Ovary (tissue), 9 donors: Measurements from ENCODE around the gene AUTS2. TPM values are rescaled to one million over a fixed set of nuclear protein-coding genes. Genes with fewer than 3 reads are reported as not detected.

Experiments used
- DNase-seq, 5 donors: peaks; one replicate each; pipeline ENCODE4 v3.0.0-alpha.2; 2019 to 2020
- H3K27ac ChIP-seq, 2 donors: fragments of 200-600 bp; one replicate each; pipeline versions ENCODE4 v1.5.1 to v1.8.0; 2019 to 2022
- H3K27me3 ChIP-seq: fragments of 200-600 bp; one replicate; pipeline ENCODE4 v1.8.0; 2022
- H3K36me3 ChIP-seq: fragments of 200-600 bp; sonication (generic); one replicate; pipeline ENCODE4 v1.5.1; 2019
- H3K4me1 ChIP-seq: one replicate; pipeline ENCODE4 v1.8.1; 2013; ENCODE audit warnings: mild to moderate bottlenecking, moderate library complexity; ENCODE audit not compliant: insufficient read depth
- H3K4me3 ChIP-seq: fragments of 200-600 bp; sonication (generic); one replicate; pipeline ENCODE4 v1.5.1; 2017
- H3K9me3 ChIP-seq, 2 donors: fragments of 200-600 bp in 1 of 2; sonication (generic) in 1 of 2; one replicate each; pipeline versions ENCODE4 v1.5.1 to v1.8.1; 2013 to 2019; ENCODE audit warnings: mild to moderate bottlenecking in 1 of 2, moderate library complexity in 1 of 2
- EP300 ChIP-seq: sonication (generic); formaldehyde crosslinking; IDR thresholded peaks from one replicate; pipeline ENCODE4 v1.6.1; 2017; ENCODE audit warnings: antibody characterized with exemption
- POLR2A ChIP-seq: fragments of 450-650 bp; IDR thresholded peaks from one replicate; pipeline ENCODE4 v1.6.1; 2017; ENCODE audit warnings: antibody characterized with exemption, mild to moderate bottlenecking, moderate library complexity
- WGBS, 3 donors: extraction: QIAGEN DNeasy Blood & Tissue Kit in 1 of 3; methylation state at CpG; one replicate each; pipeline versions ENCODE4 v1.1.5 to v1.1.7; 2013 to 2017; 5-methylcytosine and 5-hydroxymethylcytosine counted together
- intact Hi-C, 4 donors: fragments of 100-400 bp; cut with DNase I; formaldehyde crosslinking; loops; one replicate each; pipeline versions ENCODE4 v1.11.0 to v1.15.1; 2022 to 2023
- polyA plus RNA-seq, 2 donors: library from polyadenylated mRNA; stranded (reverse); fragments of 200-250 nt in 1 of 2; fragments of 350-450 nt in 1 of 2; fragmentation: Illumina TruSeq in 1 of 2; extraction: RNeasy Lipid Tissue Mini Kit (QIAGEN cat#74804) in 1 of 2; gene quantifications; one replicate each; pipeline ENCODE4 v1.2.3, GENCODE V29; 2013 to 2014
- total RNA-seq, 7 donors: library from RNA; depleted of rRNA in 2 of 7; stranded (reverse); fragments of >200 nt in 2 of 7; fragmentation: NEBNext Ultra II Directional in 3 of 7; extraction: Animal tissue kit (Norgen Biotek cat#: 25700) in 3 of 7; gene quantifications; one replicate each; pipeline versions ENCODE4 v1.1.0 to v1.2.4, GENCODE V29; 2016 to 2023
- TF ChIP-seq, protein P1 (sequence below), 3 donors: fragments of 450-650 bp in 2 of 3; fragments of 200-600 bp in 1 of 3; IDR thresholded peaks; one replicate each; pipeline versions ENCODE4 v1.5.1 to v1.8.0; 2016 to 2022; ENCODE audit warnings: antibody characterized with exemption in 3 of 3, mild to moderate bottlenecking in 1 of 3
- donor health status: DM: no; HTN: no; CAD: no; lungs with moderate emphysema.
- donor health status: DM: no; HTN: no; CAD: no.
- donor health status: Bipolar disorder and iron deficiency.
- donor health status: DM: yes; HTN: yes; CAD: no.
- donor health status: DM: no; HTN: no; CAD: no.
- donor health status: DM: yes; HTN: yes; CAD: no.

Gene AUTS2
- total and polyA plus RNA-seq, 9 donors, result 18.3 to 60.9 (median 44.9) TPM

DNA sequence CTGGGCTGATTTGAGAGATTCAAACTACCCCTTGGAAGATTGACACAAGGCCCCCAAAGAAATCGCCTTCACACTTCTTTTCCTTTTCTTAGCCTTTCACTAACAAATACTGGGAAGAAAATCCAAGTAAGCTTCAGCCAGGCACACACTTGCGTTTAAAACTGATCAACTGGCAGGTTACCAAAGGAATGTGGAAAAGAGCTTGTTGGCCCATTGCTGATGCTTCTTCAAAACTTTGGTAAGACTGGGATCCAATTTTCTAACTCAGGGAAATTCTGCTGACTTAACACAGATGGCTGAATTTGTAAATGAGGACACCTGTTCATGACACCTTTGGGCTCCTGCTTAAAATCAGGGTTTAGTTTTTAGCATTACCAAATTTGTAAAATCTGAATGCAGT, 1069.1 kb downstream of the AUTS2 start:
- DNase-seq, result no peak
- Histone ChIP-seq H3K27me3 (no peaks in the 10 kb centered on the region), H3K4me1 (no peaks in the 10 kb centered on the region), H3K27ac (no peak overlapping the region), H3K4me3 (no peak overlapping the region), H3K36me3 (no peaks in the 10 kb centered on the region), H3K9me3 (no peaks in the 10 kb centered on the region)
- 77 to 81% (median 79%) methylated on average over 2 of the region's 2 CpGs for WGBS, 3 donors
- TF ChIP-seq, protein P1, sequence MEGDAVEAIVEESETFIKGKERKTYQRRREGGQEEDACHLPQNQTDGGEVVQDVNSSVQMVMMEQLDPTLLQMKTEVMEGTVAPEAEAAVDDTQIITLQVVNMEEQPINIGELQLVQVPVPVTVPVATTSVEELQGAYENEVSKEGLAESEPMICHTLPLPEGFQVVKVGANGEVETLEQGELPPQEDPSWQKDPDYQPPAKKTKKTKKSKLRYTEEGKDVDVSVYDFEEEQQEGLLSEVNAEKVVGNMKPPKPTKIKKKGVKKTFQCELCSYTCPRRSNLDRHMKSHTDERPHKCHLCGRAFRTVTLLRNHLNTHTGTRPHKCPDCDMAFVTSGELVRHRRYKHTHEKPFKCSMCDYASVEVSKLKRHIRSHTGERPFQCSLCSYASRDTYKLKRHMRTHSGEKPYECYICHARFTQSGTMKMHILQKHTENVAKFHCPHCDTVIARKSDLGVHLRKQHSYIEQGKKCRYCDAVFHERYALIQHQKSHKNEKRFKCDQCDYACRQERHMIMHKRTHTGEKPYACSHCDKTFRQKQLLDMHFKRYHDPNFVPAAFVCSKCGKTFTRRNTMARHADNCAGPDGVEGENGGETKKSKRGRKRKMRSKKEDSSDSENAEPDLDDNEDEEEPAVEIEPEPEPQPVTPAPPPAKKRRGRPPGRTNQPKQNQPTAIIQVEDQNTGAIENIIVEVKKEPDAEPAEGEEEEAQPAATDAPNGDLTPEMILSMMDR (IDR thresholded peaks at IDR 0.05), result no peak
- no peak for TF ChIP-seq EP300
- TF ChIP-seq POLR2A, result no peak
- intact Hi-C loops, result no loop called here

DNA sequence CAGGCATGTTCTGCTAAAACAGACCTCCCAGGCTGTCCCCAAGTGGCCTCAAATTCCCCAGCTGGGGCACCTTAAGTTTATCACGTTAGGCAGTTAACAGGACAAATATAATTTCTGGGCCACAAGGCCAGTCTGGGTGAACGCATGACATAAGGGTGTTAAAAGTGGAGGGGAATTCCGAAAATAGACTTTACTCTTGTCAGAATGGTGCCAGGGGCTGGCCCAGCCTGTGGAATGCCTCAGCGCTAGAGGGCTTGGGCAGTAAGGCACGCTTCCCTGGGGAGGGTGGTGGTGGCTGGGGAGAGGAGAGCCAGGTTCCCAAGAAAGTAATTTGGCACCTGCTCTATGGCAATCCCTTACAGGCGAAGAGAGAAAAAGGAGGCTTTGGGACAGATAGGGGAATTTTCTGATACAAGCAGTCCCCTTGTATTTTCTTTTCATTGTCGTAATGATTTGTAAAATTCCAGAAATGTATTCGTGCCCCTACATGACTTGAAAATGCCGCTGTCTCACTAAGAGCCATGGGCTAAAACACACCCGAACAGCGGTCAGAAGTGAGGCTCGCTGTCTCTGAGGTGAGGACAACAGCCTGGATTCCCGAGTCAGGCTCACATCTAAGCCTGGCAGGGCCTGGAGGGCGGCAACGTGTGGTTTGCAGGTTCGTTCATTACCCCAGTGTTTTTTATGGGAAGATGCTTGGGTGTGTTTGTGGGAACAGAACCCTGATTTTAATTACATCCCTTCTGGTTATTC, 1070.5 kb downstream of the AUTS2 start:
- WGBS, 3 donors, result 85 to 88% (median 87%) methylated on average over 16 of the region's 16 CpGs
- Histone ChIP-seq H3K27ac (no peak overlapping the region), H3K4me3 (no peak overlapping the region), H3K36me3 (no peaks in the 10 kb centered on the region), H3K9me3 (no peaks in the 10 kb centered on the region), H3K27me3 (no peaks in the 10 kb centered on the region), H3K4me1 (no peaks in the 10 kb centered on the region)
- intact Hi-C loops, result no loop called here
- no peak for DNase-seq
- TF ChIP-seq EP300 (no peak), POLR2A (no peak)
- TF ChIP-seq, protein P1 (IDR thresholded peaks at IDR 0.05), result no peak

DNA sequence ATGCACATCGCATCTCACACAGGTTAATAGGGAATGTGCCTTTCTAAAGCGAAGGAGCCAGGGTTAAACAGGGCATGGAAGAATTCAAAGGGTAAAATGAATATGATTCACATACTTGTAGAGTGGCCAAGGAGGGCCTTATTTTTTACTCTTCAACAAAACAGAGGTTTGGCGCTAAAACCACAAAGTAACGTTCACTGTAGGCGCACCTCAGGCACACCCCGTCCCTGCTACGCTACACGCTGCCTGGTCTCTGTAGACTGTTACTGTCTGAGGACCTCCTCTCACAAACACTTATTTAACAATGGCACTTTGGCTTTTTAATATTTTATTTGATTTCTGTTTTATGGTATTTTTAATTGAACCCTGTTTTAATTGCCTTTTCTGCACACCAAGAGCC, 1071.6 kb downstream of the AUTS2 start:
- no peak for DNase-seq
- no peaks in the 10 kb centered on the region for H3K4me1 ChIP-seq
- WGBS, 3 donors, result 92 to 96% (median 93%) methylated on average over 8 of the region's 8 CpGs
- H3K36me3 ChIP-seq, result no peaks in the 10 kb centered on the region
- H3K27me3 ChIP-seq, result no peaks in the 10 kb centered on the region
- H3K4me3 ChIP-seq, result no peak overlapping the region
- TF ChIP-seq, protein P1 (IDR thresholded peaks at IDR 0.05), result no peak
- intact Hi-C loops, result no loop called here
- H3K27ac ChIP-seq, result no peak overlapping the region
- no peaks in the 10 kb centered on the region for H3K9me3 ChIP-seq

DNA sequence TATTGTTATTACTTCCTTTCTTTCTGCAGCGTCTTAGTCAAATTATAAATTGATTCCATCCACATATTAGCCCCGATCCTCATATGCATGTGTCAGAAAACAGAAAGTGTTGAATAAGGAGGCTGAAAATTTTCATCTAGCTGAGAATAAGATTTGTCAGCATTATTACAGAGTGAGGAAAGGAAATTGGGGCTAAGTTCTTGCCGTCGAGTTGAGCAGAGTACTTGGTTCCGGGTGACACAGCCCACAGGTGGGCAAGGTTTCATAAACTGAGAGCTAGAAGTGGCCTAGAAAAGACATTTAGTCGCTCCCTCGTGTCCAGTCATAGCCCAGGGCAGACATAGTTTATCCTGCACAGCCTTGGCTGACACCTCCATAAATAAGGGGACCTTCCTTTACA, 1072.0 kb downstream of the AUTS2 start:
- TF ChIP-seq POLR2A (no peak), EP300 (no peak)
- TF ChIP-seq, protein P1 (IDR thresholded peaks at IDR 0.05), result no peak
- Histone ChIP-seq H3K36me3 (no peaks in the 10 kb centered on the region), H3K4me3 (no peak overlapping the region), H3K27me3 (no peaks in the 10 kb centered on the region), H3K9me3 (no peaks in the 10 kb centered on the region), H3K27ac (no peak overlapping the region), H3K4me1 (no peaks in the 10 kb centered on the region)
- no peak for DNase-seq
- WGBS, 3 donors, result 86 to 89% (median 87%) methylated on average over 7 of the region's 7 CpGs
- intact Hi-C loops, result no loop called here
